CD4-positive, alpha-beta T cell treated with Interleukin-4 for 4 hours (primary cell): ENCODE data around the gene SRRM3.
A peak's percentile ranks its signal among the peaks of the same experiment; 100 is the strongest.
"Not testable (repeated sequence)": the region's sequence is repeated elsewhere in the genome, so short reads cannot be mapped to it uniquely, and the experiment has no call there.

Experiments
- DNase-seq: peaks from one replicate; pipeline ENCODE4 v3.0.0-alpha.2; 2020

The SRRM3 gene

GRCh38 chr7:76267107-76267893 is 65.6 kb downstream of the SRRM3 start:
- DNase-seq: no peak

- DNase-seq: no peak
These were observed 66.1 kb downstream of the SRRM3 start for GRCh38 chr7:76267894-76268183.

GRCh38 chr7:76268376-76268775 is 66.7 kb downstream of the SRRM3 start:
- no peak for DNase-seq

GRCh38 chr7:76269895-76270294 is 68.2 kb downstream of the SRRM3 start:
- DNase-seq: no peak

GRCh38 chr7:76271384-76271783 is 69.7 kb downstream of the SRRM3 start:
- DNase-seq: not testable (repeated sequence)

- no peak for DNase-seq
These were observed 70.4 kb downstream of the SRRM3 start for GRCh38 chr7:76272142-76272541.

- no peak for DNase-seq
These were observed 71.3 kb downstream of the SRRM3 start for GRCh38 chr7:76272851-76273497.

- no peak for DNase-seq
These were observed 71.8 kb downstream of the SRRM3 start for GRCh38 chr7:76273503-76273902.

GRCh38 chr7:76278540-76278939 is 76.8 kb downstream of the SRRM3 start:
- DNase-seq: no peak

GRCh38 chr7:76280408-76280807 is 78.7 kb downstream of the SRRM3 start:
- no peak for DNase-seq

- DNase-seq: no peak
These were observed 79.5 kb downstream of the SRRM3 start for GRCh38 chr7:76281006-76281705.

GRCh38 chr7:76281706-76282343 is 80.1 kb downstream of the SRRM3 start:
- DNase-seq: no peak

- no peak for DNase-seq
These were observed 80.9 kb downstream of the SRRM3 start for GRCh38 chr7:76282344-76283253.

GRCh38 chr7:76283254-76284159 is 81.8 kb downstream of the SRRM3 start:
- no peak for DNase-seq

- DNase-seq: no peak
These were observed 84.1 kb downstream of the SRRM3 start for GRCh38 chr7:76285604-76286374.

GRCh38 chr7:76286842-76287403 is 85.2 kb downstream of the SRRM3 start:
- no peak for DNase-seq

GRCh38 chr7:76290847-76291350 is 89.2 kb downstream of the SRRM3 start:
- not testable (repeated sequence) for DNase-seq

- peak; percentile 86 for DNase-seq
These were observed 89.9 kb downstream of the SRRM3 start for GRCh38 chr7:76291351-76292212.

GRCh38 chr7:76292213-76292573 is 90.5 kb downstream of the SRRM3 start:
- no peak for DNase-seq
